ENCODE results near the gene CDK6. TPM values are rescaled to one million over a fixed set of nuclear protein-coding genes. Genes with fewer than 3 reads are reported as not detected.

Gene CDK6
- total and polyA plus RNA-seq, 10 of the 15 experiments (the other 5 are each of a cell fraction or from before 2014, with no cell fraction given) = 8.0 to 118 (median 45.8) TPM

DNA sequence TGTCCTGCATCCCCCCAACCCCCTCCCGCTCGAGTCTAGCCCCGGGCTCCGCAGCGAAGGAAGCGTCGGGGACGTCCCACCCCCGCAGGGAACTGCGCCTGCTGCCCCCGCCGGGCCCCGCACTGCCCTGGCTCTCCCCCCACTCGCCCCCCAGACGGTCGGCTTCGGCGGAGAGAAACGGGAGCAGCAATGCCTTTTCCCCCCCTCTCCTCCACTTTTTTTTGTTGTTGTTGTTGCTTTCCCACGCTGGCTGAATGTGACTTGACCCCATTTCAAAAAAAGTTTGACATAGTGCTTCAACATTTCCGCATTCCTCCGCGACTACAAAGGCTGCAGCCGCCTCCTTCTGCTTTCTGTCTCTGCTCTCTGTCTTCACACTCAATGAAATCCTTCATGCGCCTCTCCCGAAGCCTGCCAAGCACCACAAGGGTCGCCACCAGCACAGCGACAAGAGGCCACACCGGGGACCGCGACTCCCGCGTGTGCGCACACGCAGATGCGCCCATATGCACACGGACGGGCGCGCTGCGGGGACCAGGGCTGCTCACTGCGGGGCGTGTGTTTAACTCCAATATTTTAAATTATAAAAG lies 1.0 kb downstream of the CDK6 start (continued):
- TF ChIP-seq EGR1 (IDR thresholded peaks at IDR 0.05; ENCODE audit: borderline replicate concordance in 1 of 2, low read depth in 2 of 2, low read length in 2 of 2) = peak in 1 of 2 experiments; percentile 89; a peak in 2 of 3 replicates
- TF ChIP-seq SPI1 (IDR thresholded peaks at IDR 0.05; ENCODE audit: borderline replicate concordance, insufficient read depth, low read depth, low read length) = no peak; the same call in 1 of the 2 replicates
- no peak for TF ChIP-seq SUPT20H (IDR thresholded peaks at IDR 0.05; ENCODE audit: borderline replicate concordance, control insufficient read depth, low read depth, low read length)
- peak; percentile 27 for TF ChIP-seq CHD1 (IDR thresholded peaks at IDR 0.05; ENCODE audit: low read depth, low read length)
- 0 out of 2 replicates have a peak, but pooled peaks have one; percentile 22 for TF ChIP-seq TBL1XR1 (IDR thresholded peaks at IDR 0.05; ENCODE audit: low read depth, low read length)
- 0 out of 2 replicates have a peak, but pooled peaks have one; percentile 62 for TF ChIP-seq POLR2AphosphoS5 (IDR thresholded peaks at IDR 0.05; ENCODE audit: low read length)
- peak; percentile 54; the same call in 1 of the 2 replicates for TF ChIP-seq NR2F1 (conservative IDR thresholded peaks at IDR 0.05)
- TF ChIP-seq ZNF217 (IDR thresholded peaks at IDR 0.05) = no peak
- TF ChIP-seq YY1 (IDR thresholded peaks at IDR 0.05; ENCODE audit: low read depth, low read length) = peak; percentile 58; the same call in 1 of the 2 replicates
- TF ChIP-seq SMAD1 (IDR thresholded peaks at IDR 0.05; ENCODE audit: low read depth, partially characterized antibody) = no peak
- TF ChIP-seq TCF12 (IDR thresholded peaks at IDR 0.05; ENCODE audit: low read depth, low read length) = 0 out of 2 replicates have a peak, but pooled peaks have one; percentile 16

All from GM12878 (cell line).